T47D (cell line): ENCODE data around the gene RALGAPB.

ENCODE experiments used
- DNase-seq, 2 experiments: peaks; one replicate each; pipeline versions ENCODE4 v3.0.0 to v3.0.0-alpha.2; 2011 to 2012; ENCODE audit warnings: low read depth in 1 of 2, low spot score in 1 of 2
- JUND ChIP-seq: IDR thresholded peaks from 2 replicates; pipeline ENCODE4 v1.6.1; 2012; ENCODE audit warnings: low read depth
- in situ Hi-C: cut with HindIII; loops from 2 replicates; pipeline ENCODE4 v1.10.0; 2016; ENCODE audit warnings: low sequenced_read_pairs, low pct_unique_long_range_greater_than_20kb

The RALGAPB gene

DNA sequence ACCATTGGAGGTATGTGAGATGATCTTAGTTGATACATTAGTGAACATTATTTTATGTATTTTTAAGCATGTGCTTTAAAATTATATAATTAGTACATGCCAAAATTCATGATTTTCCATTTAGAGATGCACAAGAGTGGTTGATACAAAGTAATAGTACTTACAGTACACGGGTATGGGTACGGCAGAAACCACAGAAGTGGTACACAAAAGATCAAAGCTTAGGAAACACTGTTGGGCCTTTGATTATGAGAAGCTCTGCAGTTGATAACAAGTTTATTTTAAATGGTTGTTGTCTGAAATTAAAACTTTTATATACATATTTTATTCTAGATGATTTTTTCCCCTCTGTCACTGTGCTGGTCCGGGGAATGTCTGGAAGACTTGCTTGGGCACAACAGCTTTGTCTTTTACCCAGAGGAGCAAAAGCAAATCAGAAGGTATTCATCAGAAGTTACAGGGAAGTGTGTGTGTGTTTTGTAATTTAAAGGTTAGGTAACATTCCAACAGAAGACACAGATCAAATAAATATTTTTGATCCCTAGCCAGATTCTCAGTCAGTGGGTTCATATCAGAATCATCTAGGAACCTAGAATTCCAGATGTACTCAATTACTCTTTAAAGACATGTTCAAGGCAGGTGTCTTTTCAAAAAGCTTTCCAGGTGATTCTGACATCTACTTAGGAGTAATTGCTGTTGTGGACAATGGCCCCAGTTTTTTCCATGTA is 75.9 kb downstream of the RALGAPB start:
- peak; percentile 16 to 80 for DNase-seq
- TF ChIP-seq JUND: peak; percentile 49; the same call in 1 of the 2 replicates
- in situ Hi-C loops: no loop called here

DNA sequence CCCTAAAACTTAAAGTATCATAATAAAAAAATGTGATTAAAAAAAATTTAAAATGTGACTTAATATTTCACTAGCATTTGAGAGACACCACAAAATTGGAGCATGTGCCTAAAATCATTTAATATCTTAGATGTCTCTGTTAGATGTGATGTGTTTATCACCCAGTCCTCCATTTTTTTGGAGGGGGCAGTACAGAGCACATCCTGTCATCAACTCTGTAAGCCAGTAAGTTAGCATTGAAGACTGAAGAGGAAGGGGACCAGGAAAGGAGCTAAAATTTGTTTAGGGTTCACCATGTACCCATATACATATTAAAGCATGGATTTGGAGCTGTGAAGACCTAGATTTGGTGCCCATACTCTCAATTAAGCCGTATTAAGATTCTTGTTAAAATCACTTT is 77.6 kb downstream of the RALGAPB start:
- TF ChIP-seq JUND: no peak
- no peak for DNase-seq
- in situ Hi-C loops: no loop called here

DNA sequence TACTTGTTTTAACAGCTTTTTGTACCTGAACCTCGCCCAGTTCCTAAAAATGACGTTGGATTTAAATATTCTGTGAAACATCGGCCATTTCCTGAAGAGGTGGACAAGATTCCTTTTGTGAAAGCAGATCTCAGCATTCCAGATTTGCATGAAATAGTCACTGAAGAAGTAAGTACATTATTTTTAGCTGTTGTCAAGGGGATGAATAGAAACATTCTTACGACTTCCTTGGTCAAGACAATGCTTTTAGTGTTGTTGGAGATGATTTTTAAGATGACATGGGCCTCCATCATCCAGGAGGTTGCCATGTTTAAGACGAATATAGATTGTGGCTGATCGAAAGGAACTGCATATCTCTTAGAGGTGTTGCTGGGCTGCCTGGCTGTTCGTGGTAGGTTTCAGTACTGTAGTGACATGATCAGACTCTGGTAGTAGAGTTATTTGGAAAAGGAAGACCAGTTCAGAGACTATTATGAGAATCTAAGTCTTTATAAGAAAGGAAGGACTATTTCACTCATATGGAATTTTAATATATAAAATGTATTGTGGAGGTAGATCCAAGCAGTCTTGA is 78.5 kb downstream of the RALGAPB start:
- in situ Hi-C loops: no loop called here
- DNase-seq: no peak
- TF ChIP-seq JUND: no peak

DNA sequence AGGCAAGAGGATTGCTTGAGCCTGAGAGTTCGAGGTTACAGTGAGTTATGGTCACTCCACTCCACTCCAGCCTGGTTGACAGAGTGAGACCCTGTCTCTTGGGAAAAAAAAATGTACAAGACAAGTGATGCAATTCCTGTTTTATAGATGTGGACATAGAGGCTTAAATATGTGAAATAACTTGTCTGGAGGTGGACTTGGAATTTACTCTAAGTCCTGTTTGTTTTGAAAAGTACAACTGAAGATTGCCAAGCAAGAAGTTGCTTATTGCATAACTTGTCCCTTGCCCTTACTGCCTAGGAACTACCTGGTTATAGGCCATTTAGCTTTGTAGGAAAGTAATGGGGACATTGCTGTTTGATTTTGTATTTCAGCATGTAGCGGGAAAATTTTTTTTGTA is 82.3 kb downstream of the RALGAPB start:
- peak in 1 of 2 experiments; percentile 80 for DNase-seq
- no peak for TF ChIP-seq JUND
- in situ Hi-C loops: no loop called here

DNA sequence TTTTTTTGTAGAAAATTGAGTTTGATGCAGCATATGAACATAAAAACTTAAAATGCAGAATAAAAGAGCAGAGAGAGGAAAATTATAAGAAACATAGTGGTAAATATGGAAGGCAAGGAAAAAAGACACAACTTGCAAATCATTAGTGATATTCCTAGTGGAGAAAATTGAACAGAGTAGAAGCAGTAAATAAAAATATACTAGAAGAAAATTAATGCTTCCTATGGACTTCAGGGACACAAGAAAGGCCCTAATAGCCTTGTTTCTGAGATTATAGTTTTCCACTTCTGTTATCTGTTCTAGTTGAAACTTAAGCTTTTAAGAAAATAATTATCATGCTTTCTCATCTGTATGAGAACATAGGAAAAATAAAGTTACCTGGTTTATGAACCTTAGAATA is 82.8 kb downstream of the RALGAPB start:
- in situ Hi-C loops: no loop called here
- DNase-seq: no peak
- no peak for TF ChIP-seq JUND

DNA sequence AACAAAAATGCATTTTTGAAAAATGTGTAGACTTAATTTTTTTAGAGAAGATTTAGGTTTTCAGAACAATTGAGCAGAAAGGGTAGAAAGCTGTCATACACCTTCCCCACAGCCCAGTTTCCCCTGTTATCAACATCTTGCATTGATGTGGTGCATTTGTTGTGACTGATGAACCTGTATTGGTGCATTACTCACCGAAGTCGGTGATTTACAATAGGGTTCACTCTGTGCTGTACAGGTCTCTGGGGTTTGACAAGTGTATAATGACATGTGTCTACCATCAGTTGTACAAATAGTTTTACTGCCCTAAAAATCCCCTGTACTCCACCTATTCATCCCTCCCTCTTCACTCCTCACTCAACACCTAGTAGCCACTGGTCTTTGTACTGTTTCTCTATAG is 84.5 kb downstream of the RALGAPB start:
- DNase-seq: no peak
- in situ Hi-C loops: no loop called here

DNA sequence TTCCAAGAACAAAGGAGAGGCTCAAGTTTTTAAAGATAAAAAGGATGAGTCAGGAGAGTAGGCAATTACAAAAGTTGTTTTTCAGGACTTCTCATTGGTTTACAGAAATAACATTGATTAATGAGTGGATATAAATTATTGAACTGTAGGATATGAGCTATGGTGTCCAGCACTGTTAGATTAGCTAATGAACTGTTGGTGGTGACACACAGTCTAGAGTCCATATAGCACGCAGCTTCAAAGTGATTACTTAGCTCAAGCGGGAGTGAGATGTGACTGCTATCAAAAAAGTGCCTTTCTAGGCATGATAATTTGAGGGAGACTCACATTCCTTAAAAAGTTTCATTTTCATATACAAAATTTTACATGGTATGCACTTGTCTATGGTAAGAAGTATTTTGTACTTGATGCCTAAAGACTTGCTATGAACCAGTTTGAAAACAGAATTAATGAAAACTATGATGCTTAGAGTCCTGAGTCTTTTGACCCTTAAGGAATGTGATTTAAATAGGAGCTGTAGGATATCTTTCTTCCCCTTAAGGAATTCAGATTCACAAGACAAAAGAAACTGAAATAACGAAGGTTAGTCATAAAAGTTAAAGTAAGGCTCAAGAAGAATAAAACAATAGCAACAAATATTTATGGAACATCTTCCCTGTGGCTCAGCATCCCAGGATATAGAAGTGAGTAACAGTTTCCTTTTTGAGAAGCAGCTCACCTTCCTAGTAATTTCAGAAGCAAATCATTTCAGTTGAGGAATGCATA is 86.1 kb downstream of the RALGAPB start:
- TF ChIP-seq JUND: no peak
- DNase-seq: no peak
- in situ Hi-C loops: no loop called here

More for the DNA sequence above, 84.5 kb downstream of the RALGAPB start:
- TF ChIP-seq JUND: no peak

DNA sequence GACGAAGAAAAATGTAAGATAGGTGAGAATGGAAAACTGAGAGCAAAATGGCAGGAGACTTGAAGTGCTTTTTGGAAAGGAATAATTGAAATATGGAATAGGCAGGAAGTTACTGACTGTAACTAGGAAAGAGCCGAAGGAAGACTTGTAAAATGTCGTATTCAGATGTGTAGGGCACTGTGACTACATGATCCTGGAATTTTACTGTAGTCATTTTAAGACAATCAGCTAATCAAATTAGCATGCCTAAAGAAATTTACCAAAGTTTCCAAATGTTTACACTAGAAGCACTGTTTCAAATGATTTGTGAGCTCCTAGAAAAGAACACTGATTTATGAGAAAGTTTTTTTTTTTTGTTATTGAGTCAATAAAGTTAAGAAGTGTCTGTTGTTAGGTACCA is 87.1 kb downstream of the RALGAPB start:
- TF ChIP-seq JUND: no peak
- in situ Hi-C loops: no loop called here
- no peak for DNase-seq

DNA sequence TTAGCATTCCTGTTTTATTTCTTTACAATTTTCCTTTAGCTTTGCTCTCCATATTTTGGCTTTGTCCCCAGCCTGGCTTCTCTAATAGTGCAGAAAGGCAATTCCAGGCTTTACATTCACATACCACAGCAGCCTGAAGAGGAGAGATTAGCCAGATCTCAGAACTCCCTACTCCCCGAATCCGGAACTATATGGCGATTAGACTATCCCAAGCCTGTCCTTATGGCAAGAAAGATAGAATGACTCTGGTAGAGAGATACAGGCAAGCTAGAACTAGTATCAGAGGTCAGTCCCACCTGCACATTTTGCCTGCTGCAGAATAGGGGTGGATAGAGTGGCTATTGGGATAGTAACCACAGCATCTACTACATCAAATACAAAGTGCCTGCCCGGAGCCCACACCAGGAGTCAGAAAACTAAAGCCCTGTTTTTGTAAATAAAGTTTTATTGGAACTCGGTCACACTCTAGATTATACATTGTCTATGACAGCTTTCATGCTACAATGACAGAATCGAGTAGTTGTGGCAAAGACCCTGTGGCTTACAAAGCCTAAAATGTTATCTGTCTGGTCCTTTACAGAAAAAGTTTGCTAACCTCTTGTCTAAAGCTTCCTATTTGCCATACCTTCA is 91.3 kb downstream of the RALGAPB start:
- in situ Hi-C loops: no loop called here
- TF ChIP-seq JUND: no peak
- no peak for DNase-seq

DNA sequence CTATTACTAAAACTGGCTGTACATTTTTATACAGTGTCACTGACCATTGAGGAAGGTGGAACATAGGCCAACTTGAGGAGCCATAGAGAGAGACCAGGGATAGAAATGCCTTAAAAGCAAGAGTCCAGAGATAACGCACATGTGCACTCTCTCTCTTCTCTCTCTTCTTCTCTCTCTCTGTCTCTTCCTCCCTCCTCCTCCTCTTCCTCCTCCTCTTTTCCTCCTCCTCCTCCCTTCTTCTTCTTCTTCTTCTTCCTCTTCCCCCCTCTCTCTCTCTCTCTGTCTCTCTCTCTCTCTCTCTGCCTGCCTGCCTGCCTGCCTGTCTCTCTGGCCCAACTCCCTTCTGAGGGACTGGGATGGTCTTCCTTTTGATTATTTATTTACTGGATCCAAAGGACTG is 92.0 kb downstream of the RALGAPB start:
- TF ChIP-seq JUND: no peak
- no peak for DNase-seq
- in situ Hi-C loops: no loop called here

DNA sequence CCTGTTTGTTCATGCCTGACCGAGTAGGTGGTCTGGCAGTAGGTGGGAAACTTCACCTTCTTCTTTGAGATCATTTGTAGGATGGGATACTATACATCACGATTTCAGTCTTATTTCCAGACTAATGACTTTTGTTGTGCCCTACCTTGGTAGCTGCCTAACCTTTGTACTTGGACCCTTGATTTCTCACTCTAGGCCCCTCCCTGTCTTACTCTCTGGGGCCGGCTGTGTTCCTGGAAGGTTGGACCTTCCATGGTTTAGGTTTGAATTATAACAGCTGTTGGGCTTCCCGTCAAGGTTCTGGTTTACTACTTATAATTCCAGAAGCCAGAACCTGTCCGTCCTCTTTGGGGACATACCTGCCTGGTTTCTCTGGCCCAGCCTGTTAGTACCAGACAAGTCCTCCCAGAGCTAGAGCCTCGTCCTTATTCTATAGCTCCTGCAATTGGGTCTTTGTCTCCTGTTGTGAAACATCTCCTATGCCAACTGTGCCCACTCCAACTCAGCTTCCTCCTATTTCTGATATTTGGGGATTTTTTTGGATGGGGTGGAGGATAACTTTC is 93.5 kb downstream of the RALGAPB start:
- peak in 1 of 2 experiments; percentile 75 for DNase-seq
- TF ChIP-seq JUND: no peak
- in situ Hi-C loops: no loop called here

DNA sequence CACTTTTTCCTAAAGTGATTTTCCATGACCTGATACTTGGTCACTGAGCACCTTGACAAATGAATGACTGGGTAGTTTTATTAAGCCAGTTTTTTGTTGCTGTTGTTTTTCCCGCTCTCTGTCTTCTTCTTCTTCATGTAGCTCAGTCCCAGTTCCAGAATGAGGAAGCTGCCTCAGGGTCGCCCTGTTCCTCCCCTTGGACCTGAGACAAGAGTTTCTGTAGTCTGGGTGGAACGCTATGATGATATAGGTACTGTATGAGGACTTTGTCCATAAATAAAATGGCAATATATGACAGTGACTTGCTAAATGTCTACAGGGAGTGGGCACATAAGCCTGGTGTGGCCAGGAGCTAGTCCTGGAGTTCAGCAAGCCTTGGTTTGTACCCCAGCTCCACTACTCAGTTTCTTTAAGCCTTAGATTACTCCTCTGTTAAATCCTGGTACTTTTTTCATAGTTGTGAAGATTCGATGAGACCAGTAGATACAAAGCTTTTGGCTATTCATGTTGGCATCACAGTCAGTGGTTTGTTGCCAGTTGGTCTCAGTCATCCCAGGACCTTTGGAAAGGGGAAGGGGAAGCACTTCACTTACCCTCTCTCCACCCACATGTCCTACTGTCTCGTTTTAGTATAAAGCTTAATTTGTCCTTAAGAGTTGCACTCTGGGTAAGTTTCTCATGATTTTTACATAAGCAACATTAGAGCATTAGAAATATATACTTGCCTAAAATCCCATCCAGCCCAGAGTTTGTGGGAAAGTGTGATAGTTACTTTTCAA is 97.3 kb downstream of the RALGAPB start:
- in situ Hi-C loops: no loop called here
- TF ChIP-seq JUND: no peak
- no peak for DNase-seq
